ENCODE data around the gene AIFM3.
"Not testable (repeated sequence)": the region's sequence is repeated elsewhere in the genome, so short reads cannot be mapped to it uniquely, and the experiment has no call there.

- TF ChIP-seq, protein P1, sequence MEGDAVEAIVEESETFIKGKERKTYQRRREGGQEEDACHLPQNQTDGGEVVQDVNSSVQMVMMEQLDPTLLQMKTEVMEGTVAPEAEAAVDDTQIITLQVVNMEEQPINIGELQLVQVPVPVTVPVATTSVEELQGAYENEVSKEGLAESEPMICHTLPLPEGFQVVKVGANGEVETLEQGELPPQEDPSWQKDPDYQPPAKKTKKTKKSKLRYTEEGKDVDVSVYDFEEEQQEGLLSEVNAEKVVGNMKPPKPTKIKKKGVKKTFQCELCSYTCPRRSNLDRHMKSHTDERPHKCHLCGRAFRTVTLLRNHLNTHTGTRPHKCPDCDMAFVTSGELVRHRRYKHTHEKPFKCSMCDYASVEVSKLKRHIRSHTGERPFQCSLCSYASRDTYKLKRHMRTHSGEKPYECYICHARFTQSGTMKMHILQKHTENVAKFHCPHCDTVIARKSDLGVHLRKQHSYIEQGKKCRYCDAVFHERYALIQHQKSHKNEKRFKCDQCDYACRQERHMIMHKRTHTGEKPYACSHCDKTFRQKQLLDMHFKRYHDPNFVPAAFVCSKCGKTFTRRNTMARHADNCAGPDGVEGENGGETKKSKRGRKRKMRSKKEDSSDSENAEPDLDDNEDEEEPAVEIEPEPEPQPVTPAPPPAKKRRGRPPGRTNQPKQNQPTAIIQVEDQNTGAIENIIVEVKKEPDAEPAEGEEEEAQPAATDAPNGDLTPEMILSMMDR (IDR thresholded peaks at IDR 0.05; ENCODE audit: low read depth, low read length): not testable (repeated sequence)
- TF ChIP-seq EZH2phosphoT487 (IDR thresholded peaks at IDR 0.05; ENCODE audit: low read depth): not testable (repeated sequence)
Observed at GRCh38 chr22:20935780-20936539, 31.1 kb upstream of the AIFM3 start.

All from OCI-LY3 (cell line).